ENCODE measurements around the gene RALBP1.

Gene RALBP1

DNA sequence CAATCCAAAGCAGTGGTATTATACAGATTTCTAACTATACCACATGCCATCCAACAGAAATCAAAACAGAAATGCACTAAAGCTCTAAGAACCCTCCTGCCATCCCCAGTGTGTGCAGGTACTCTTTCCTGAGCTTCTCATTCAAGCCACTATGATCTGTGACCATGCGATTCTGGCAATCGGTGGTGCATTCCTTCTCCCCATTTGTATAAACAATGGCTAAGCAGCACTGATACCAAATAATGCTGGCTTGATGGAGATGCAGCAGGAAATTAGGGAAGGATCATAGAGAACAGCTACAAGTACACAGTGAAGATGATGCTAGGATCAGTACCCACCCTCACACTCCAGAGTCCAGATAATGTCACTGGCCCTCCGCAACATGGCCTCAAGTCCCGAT is 87.3 kb downstream of the RALBP1 start:
- no peak for TF ChIP-seq CTCF (IDR thresholded peaks at IDR 0.05; ENCODE audit: extremely low read depth, insufficient read depth, missing control alignments)
- no peak for DNase-seq (ENCODE audit: low spot score)
- in situ Hi-C loops (cut with MboI; ENCODE audit: low pct_unique_long_range_greater_than_20kb, low sequenced_read_pairs, unreplicated experiment): no loop called here

DNA sequence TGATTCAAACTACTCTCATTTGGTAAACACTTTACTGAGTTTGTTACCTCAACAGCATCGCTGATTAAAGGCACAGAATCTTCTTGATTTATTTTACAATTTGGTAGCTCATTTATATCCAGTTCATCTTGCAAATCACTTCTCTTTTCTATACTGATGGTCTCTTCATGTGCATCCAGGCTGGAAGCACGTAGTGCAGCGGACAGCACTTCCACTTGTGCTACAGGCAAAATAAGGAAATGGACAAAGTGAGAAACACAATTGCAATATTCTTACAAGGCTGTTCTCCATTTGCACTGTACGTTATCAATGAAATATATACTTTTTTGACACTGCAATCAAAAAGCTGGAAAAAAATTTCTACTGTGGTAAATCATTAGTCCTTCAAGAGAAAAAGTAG is 88.0 kb downstream of the RALBP1 start:
- in situ Hi-C loops (cut with MboI; ENCODE audit: low pct_unique_long_range_greater_than_20kb, low sequenced_read_pairs, unreplicated experiment): no loop called here
- no peak for TF ChIP-seq CTCF (IDR thresholded peaks at IDR 0.05; ENCODE audit: extremely low read depth, insufficient read depth, missing control alignments)
- DNase-seq (ENCODE audit: low spot score): no peak

- no peak for DNase-seq (ENCODE audit: low spot score)
- in situ Hi-C loops (cut with MboI; ENCODE audit: low pct_unique_long_range_greater_than_20kb, low sequenced_read_pairs, unreplicated experiment): no loop called here
- TF ChIP-seq CTCF (IDR thresholded peaks at IDR 0.05; ENCODE audit: extremely low read depth, insufficient read depth, missing control alignments): no peak
These were observed 90.1 kb downstream of the RALBP1 start for GRCh38 chr18:9565407-9565806.

- in situ Hi-C loops (cut with MboI; ENCODE audit: low pct_unique_long_range_greater_than_20kb, low sequenced_read_pairs, unreplicated experiment): no loop called here
- TF ChIP-seq CTCF (IDR thresholded peaks at IDR 0.05; ENCODE audit: extremely low read depth, insufficient read depth, missing control alignments): no peak
- DNase-seq (ENCODE audit: low spot score): no peak
These were observed 92.9 kb downstream of the RALBP1 start for GRCh38 chr18:9568186-9568585.

GRCh38 chr18:9569178-9569577 is 93.9 kb downstream of the RALBP1 start:
- no peak for TF ChIP-seq CTCF (IDR thresholded peaks at IDR 0.05; ENCODE audit: extremely low read depth, insufficient read depth, missing control alignments)
- no peak for DNase-seq (ENCODE audit: low spot score)
- in situ Hi-C loops (cut with MboI; ENCODE audit: low pct_unique_long_range_greater_than_20kb, low sequenced_read_pairs, unreplicated experiment): no loop called here

GRCh38 chr18:9570255-9570654 is 94.9 kb downstream of the RALBP1 start:
- TF ChIP-seq CTCF (IDR thresholded peaks at IDR 0.05; ENCODE audit: extremely low read depth, insufficient read depth, missing control alignments): no peak
- in situ Hi-C loops (cut with MboI; ENCODE audit: low pct_unique_long_range_greater_than_20kb, low sequenced_read_pairs, unreplicated experiment): no loop called here
- DNase-seq (ENCODE audit: low spot score): no peak

GRCh38 chr18:9571546-9571945 is 96.2 kb downstream of the RALBP1 start:
- no peak for DNase-seq (ENCODE audit: low spot score)
- TF ChIP-seq CTCF (IDR thresholded peaks at IDR 0.05; ENCODE audit: extremely low read depth, insufficient read depth, missing control alignments): no peak
- in situ Hi-C loops (cut with MboI; ENCODE audit: low pct_unique_long_range_greater_than_20kb, low sequenced_read_pairs, unreplicated experiment): no loop called here
